Karpas-422 (cell line): ENCODE results near the gene UGCG. TPM values are rescaled to one million over a fixed set of nuclear protein-coding genes. Genes with fewer than 3 reads are reported as not detected.
A peak's percentile ranks its signal among the peaks of the same experiment; 100 is the strongest.

ENCODE experiments used
- DNase-seq: peaks from one replicate; pipeline ENCODE4 v3.0.0-alpha.2; 2015
- H2AFZ ChIP-seq: fragments of 200-600 bp; sonication (generic); 2 replicates; pipeline ENCODE4 v1.6.1; 2014; ENCODE audit warnings: antibody characterized with exemption, low read length, mixed read lengths
- H3K27ac ChIP-seq: fragments of 200-600 bp; sonication (generic); 2 replicates; pipeline ENCODE4 v1.5.1; 2014; ENCODE audit warnings: mild to moderate bottlenecking, low read length, moderate library complexity
- H3K27me3 ChIP-seq: fragments of 200-600 bp; sonication (generic); 2 replicates; pipeline ENCODE4 v1.6.1; 2014; ENCODE audit warnings: low read length, mixed read lengths
- H3K36me3 ChIP-seq: fragments of 200-600 bp; sonication (generic); 2 replicates; pipeline ENCODE4 v1.6.1; 2014; ENCODE audit warnings: low read length, mixed read lengths; ENCODE audit not compliant: insufficient read depth
- H3K4me1 ChIP-seq: fragments of 200-600 bp; sonication (generic); 2 replicates; pipeline ENCODE4 v1.6.1; 2014; ENCODE audit warnings: mild to moderate bottlenecking, low read length, mixed read lengths
- H3K4me2 ChIP-seq: fragments of 200-600 bp; sonication (generic); 2 replicates; pipeline ENCODE4 v1.6.1; 2014; ENCODE audit warnings: low read length, low read depth, mild to moderate bottlenecking; ENCODE audit not compliant: poor library complexity, severe bottlenecking
- H3K4me3 ChIP-seq: fragments of 200-600 bp; sonication (generic); 2 replicates; pipeline ENCODE4 v1.5.1; 2014; ENCODE audit warnings: mild to moderate bottlenecking, antibody characterized with exemption, low read length, mixed read lengths
- H3K79me2 ChIP-seq: fragments of 200-600 bp; sonication (generic); 2 replicates; pipeline ENCODE4 v1.6.1; 2014; ENCODE audit warnings: mild to moderate bottlenecking, low read length, mixed read lengths
- H3K9ac ChIP-seq: fragments of 200-600 bp; sonication (generic); 2 replicates; pipeline ENCODE4 v1.6.0; 2014; ENCODE audit warnings: low read length
- H3K9me2 ChIP-seq: fragments of 200-600 bp; sonication (generic), shearing (Covaris generic); replicated peaks from 2 replicates; pipeline ENCODE4 v1.6.0; 2014; ENCODE audit warnings: mild to moderate bottlenecking, low read length, moderate library complexity; ENCODE audit not compliant: insufficient read depth
- H3K9me3 ChIP-seq: fragments of 300-700, 200-600 bp; sonication (generic); 2 replicates; pipeline ENCODE4 v1.6.1; 2014; ENCODE audit warnings: low read length, mixed read lengths
- H4K20me1 ChIP-seq: fragments of 200-600 bp; sonication (generic); 2 replicates; pipeline ENCODE4 v1.6.1; 2014; ENCODE audit warnings: mild to moderate bottlenecking, antibody characterized with exemption, low read length, low read depth; ENCODE audit not compliant: insufficient read depth
- total RNA-seq: library from RNA; depleted of rRNA; stranded (reverse); fragments of >200 nt; shearing (Covaris generic); gene quantifications from 2 replicates; pipeline ENCODE4 v1.2.3, GENCODE V29; 2014; ENCODE audit warnings: low replicate concordance

UGCG gene
- total RNA-seq, 1 experiment from 2014 or later = 24.2 TPM

DNA sequence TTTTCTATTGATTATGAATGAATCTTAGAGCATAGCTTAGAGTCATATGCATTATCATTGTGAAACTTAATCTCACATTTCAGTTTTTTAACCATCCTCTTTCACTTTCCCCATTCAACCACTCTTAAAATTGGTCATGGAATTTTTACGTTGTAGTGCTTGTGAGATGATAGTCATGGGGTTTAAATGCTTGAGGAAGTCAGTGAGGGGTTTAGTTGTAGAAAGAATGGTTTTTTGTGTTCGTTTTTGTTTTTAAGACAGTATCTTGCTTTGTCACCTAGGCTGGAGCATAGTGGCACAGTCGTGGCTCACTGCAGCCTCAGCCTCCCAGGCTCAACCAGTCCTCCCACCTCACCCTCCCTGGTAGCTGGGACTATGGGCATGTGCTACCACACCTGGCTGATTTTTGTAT lies 19.6 kb downstream of the UGCG start:
- H3K4me3 ChIP-seq = no peak overlapping the region
- peaks cover 27% of the 10 kb centered on the region for H3K4me1 ChIP-seq
- peaks cover 17% of the 10 kb centered on the region for H4K20me1 ChIP-seq
- no peaks in the 10 kb centered on the region for H3K9me2 ChIP-seq
- H3K36me3 ChIP-seq = no peaks in the 10 kb centered on the region
- H3K9ac ChIP-seq = no peak overlapping the region
- H2AFZ ChIP-seq = no peak overlapping the region
- H3K79me2 ChIP-seq = peaks cover 11% of the 10 kb centered on the region; the same call in 1 of the 2 replicates
- no peaks in the 10 kb centered on the region for H3K9me3 ChIP-seq
- no peak for DNase-seq
- no peaks in the 10 kb centered on the region for H3K27me3 ChIP-seq
- no peak overlapping the region for H3K4me2 ChIP-seq
- H3K27ac ChIP-seq = no peak overlapping the region

DNA sequence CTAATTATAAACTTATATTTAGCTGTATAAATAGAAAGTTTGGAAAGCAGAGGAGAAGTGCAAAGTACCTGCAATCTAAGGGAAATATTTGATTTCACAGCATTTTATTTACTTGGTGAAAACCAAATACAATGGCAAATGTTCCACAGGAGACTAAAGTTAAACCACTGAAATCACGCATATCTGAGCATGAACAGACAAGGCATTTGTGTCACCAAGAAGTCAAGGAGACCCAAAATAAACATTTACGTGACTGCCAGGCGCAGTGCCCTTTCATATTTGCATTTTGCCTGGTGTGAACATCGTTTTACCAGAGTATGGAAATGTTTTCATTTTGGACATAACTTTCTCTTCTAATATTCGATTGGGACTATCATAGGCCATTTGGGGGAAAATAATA lies 20.6 kb downstream of the UGCG start:
- Histone ChIP-seq H3K4me3 (no peak overlapping the region), H2AFZ (no peak overlapping the region), H3K4me2 (peak overlapping the region; percentile 41), H4K20me1 (peaks cover 17% of the 10 kb centered on the region), H3K4me1 (peaks cover 27% of the 10 kb centered on the region), H3K36me3 (no peaks in the 10 kb centered on the region), H3K79me2 (peaks cover 11% of the 10 kb centered on the region; the same call in 1 of the 2 replicates), H3K27ac (no peak overlapping the region), H3K9me2 (no peaks in the 10 kb centered on the region), H3K9me3 (no peaks in the 10 kb centered on the region), H3K27me3 (no peaks in the 10 kb centered on the region), H3K9ac (no peak overlapping the region)
- no peak for DNase-seq

DNA sequence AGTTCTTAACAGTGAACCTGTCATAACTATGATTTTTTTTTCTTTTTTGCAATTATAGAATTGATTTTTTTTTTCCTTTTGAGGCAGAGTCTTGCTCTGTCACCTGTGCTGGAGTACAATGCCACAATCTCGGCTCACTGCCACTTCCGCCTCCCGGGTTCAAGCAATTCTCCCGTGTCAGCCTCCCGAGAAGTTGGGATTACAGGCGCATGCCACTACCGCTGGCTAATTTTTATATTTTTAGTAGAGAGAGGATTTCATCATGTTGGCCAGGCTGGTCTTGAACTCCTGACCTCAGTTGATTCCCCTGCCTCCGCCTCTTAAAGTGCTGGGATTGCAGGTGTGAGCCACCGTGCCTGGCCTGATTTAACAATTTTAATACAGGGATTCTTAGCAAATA lies 21.4 kb downstream of the UGCG start:
- DNase-seq = no peak
- Histone ChIP-seq H2AFZ (no peak overlapping the region), H3K4me1 (peaks cover 34% of the 10 kb centered on the region), H3K36me3 (no peaks in the 10 kb centered on the region), H3K79me2 (peaks cover 6% of the 10 kb centered on the region; the same call in 1 of the 2 replicates), H3K4me2 (no peak overlapping the region), H3K4me3 (no peak overlapping the region), H3K9me2 (no peaks in the 10 kb centered on the region), H3K27me3 (no peaks in the 10 kb centered on the region), H3K9me3 (no peaks in the 10 kb centered on the region), H3K27ac (no peak overlapping the region), H3K9ac (no peak overlapping the region), H4K20me1 (peaks cover 10% of the 10 kb centered on the region)

DNA sequence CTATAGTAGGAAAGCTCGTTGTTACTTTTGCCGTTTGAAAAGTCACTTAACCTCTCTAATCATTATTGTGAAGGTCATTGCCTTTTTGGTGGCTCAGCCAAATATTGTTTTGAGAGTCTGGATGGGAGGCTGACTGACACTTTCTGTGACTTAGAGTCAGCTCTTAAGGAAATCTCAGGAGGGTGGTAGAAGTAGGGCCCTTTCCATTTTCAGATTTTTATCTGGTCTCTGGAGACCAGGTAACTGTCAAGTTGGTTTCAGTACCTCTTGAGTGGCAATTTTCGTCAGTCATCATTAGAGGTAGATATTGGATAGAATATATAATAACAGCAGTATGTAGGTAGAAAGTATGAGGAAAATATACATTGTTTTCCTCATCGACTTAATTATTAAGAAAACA lies 23.3 kb downstream of the UGCG start:
- Histone ChIP-seq H4K20me1 (peaks cover 5% of the 10 kb centered on the region), H3K9ac (no peak overlapping the region), H3K4me3 (no peak overlapping the region), H3K9me3 (no peaks in the 10 kb centered on the region), H2AFZ (no peak overlapping the region), H3K27me3 (no peaks in the 10 kb centered on the region), H3K36me3 (no peaks in the 10 kb centered on the region), H3K4me2 (peak overlapping the region; percentile 32), H3K27ac (no peak overlapping the region), H3K9me2 (no peaks in the 10 kb centered on the region), H3K4me1 (peaks cover 34% of the 10 kb centered on the region), H3K79me2 (peaks cover 5% of the 10 kb centered on the region; the same call in 1 of the 2 replicates)
- DNase-seq = peak; percentile 49

DNA sequence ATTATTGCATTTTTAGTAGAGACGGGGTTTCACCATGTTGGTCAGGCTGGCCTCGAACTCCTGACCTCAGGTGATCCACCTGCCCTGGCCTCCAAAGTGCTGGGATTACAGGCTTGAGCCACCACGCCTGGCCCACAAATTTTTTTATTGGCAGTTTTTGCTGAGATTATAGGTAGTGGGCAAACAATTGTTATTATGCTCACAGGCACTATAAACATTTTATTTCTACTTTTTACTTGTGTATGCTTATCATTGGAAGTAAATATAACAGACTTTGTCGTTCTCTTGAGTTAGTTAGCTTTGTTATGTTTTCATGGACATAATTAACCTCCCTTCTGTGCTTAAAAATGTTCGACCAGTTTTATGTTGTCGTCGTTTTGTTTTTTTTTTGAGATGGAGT lies 23.9 kb downstream of the UGCG start:
- Histone ChIP-seq H2AFZ (no peak overlapping the region), H3K9me2 (no peaks in the 10 kb centered on the region), H4K20me1 (peaks cover 5% of the 10 kb centered on the region; the same call in 1 of the 2 replicates), H3K9me3 (no peaks in the 10 kb centered on the region), H3K4me3 (no peak overlapping the region), H3K4me1 (peaks cover 36% of the 10 kb centered on the region), H3K27me3 (no peaks in the 10 kb centered on the region), H3K4me2 (no peak overlapping the region), H3K27ac (no peak overlapping the region), H3K79me2 (peaks cover 5% of the 10 kb centered on the region; the same call in 1 of the 2 replicates), H3K36me3 (no peaks in the 10 kb centered on the region), H3K9ac (no peak overlapping the region)
- no peak for DNase-seq

DNA sequence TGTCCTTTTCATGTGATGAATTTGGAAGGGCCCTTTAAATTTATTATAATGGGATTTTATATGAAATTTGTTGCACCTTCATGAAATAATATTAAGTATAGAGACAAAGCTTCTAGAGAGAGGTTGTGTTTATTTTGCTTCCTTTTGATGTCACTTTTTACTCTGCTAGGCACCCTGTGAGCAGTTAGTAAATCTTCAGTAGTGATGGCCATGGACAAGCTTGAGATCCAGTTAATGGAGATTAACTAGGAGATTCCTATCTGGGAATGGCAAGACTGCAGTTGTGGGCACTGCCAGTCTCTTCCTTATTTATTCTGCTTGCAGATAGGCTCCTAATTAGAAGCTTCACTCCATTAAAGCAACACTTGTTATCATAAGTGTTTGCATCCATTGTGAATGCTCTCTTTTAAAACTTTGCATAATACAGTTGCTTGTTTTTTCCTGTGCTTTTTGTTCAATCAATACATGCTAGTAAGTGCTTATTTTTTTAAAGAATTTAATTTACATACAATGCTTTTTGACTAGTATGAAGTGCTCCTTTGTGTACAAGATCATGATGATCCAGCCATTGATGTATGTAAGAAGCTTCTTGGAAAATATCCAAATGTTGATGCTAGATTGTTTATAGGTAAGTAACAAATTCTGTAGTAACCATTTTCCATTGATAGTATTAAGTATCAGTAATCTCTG lies 25.9 kb downstream of the UGCG start:
- DNase-seq = no peak
- Histone ChIP-seq H3K9me3 (no peaks in the 10 kb centered on the region), H3K4me1 (peaks cover 37% of the 10 kb centered on the region), H3K79me2 (0 out of 2 replicates have a peak, but pooled peaks cover 3% of the 10 kb centered on the region), H3K9me2 (no peaks in the 10 kb centered on the region), H3K36me3 (no peaks in the 10 kb centered on the region), H3K4me2 (no peak overlapping the region), H3K4me3 (no peak overlapping the region), H2AFZ (no peak overlapping the region), H3K9ac (no peak overlapping the region), H3K27ac (no peak overlapping the region), H4K20me1 (no peaks in the 10 kb centered on the region), H3K27me3 (no peaks in the 10 kb centered on the region)

DNA sequence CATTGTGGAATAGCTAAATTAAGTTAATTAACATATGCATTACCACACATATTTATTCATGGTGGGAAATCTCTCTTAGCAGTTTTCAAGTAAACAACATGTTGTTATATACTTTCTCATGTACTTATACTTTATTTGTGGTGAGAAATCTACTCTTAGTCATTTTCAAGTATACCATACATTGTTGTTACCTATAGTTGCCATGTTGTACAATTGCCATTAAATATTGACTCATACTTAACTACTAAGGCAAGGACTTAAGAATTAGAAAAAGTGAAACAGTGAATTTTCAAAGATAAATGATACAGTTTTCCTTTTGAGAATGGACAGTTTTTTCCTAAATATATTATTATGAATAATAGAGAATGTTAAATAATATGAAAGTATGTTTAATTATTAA lies 27.7 kb downstream of the UGCG start:
- no peaks in the 10 kb centered on the region for H3K9me3 ChIP-seq
- H3K36me3 ChIP-seq = no peaks in the 10 kb centered on the region
- no peak overlapping the region for H2AFZ ChIP-seq
- H3K9me2 ChIP-seq = no peaks in the 10 kb centered on the region
- no peak overlapping the region for H3K4me3 ChIP-seq
- H3K27ac ChIP-seq = no peak overlapping the region
- no peaks in the 10 kb centered on the region for H3K79me2 ChIP-seq
- H4K20me1 ChIP-seq = no peaks in the 10 kb centered on the region
- no peak for DNase-seq
- H3K4me2 ChIP-seq = no peak overlapping the region
- no peak overlapping the region for H3K9ac ChIP-seq
- H3K4me1 ChIP-seq = peaks cover 35% of the 10 kb centered on the region
- no peaks in the 10 kb centered on the region for H3K27me3 ChIP-seq

DNA sequence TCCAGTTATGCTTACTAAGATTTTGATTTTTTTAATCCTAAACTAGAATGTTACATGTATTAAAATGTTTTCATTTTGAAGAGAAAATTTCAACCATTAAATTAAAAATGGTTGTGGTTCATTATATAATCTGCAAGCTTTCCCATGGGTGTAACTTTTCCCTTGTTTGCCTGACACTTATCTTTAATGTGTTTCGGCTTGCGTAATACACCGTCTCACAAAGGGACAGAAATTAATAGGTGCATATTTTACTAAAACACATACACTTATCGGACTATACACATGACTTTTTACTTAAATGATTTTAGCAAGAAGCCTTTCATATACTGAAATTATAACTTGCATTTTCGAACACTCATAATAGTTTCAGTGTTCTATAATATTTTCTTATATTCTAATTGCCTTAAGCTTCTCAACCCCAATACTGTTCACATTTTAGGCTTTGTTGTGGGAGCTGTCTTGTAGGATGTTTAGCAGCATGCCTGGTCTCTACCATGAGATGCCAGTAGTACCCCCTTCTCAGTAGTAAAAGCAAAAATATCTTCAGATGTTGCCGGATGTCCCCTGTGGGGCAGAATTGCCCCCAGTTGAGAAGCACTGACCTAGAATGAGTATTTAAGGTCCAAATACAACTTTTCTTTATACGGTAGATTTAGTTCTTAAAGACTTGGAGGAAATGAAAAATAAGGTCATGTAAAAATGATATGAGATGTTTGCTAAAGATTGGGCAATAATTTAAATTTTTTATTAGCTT lies 28.6 kb downstream of the UGCG start:
- Histone ChIP-seq H4K20me1 (no peaks in the 10 kb centered on the region), H3K4me3 (no peak overlapping the region), H3K79me2 (no peaks in the 10 kb centered on the region), H3K9me2 (no peaks in the 10 kb centered on the region), H2AFZ (no peak overlapping the region), H3K4me2 (no peak overlapping the region), H3K27me3 (no peaks in the 10 kb centered on the region), H3K4me1 (peaks cover 26% of the 10 kb centered on the region), H3K36me3 (no peaks in the 10 kb centered on the region), H3K9me3 (no peaks in the 10 kb centered on the region), H3K9ac (no peak overlapping the region), H3K27ac (no peak overlapping the region)
- DNase-seq = no peak
